Stimulated activated CD4-positive, alpha-beta T cell treated with anti-CD3 and anti-CD28 coated beads, TNF-alpha, amount 100 ng/mL, for 24 hours (primary cell): ENCODE results near the gene PIWIL1.

Source experiments
- DNase-seq, 3 experiments: peaks; one replicate each; pipeline ENCODE4 v3.0.0-alpha.2; 2020; ENCODE audit warnings: low read depth in 3 of 3

Gene PIWIL1

GRCh38 chr12:130336723-130337487 is 782 bp upstream of the PIWIL1 start:
- DNase-seq = no peak

GRCh38 chr12:130338794-130339601 is 1.3 kb downstream of the PIWIL1 start:
- no peak for DNase-seq

GRCh38 chr12:130339951-130340350 is 2.3 kb downstream of the PIWIL1 start:
- DNase-seq = no peak

- no peak for DNase-seq
These were observed 4.8 kb downstream of the PIWIL1 start for GRCh38 chr12:130342442-130342841.

- no peak for DNase-seq
These were observed 5.2 kb downstream of the PIWIL1 start for GRCh38 chr12:130342842-130343241.

- no peak for DNase-seq
These were observed 6.8 kb downstream of the PIWIL1 start for GRCh38 chr12:130344529-130344928.

GRCh38 chr12:130345292-130345691 is 7.6 kb downstream of the PIWIL1 start:
- DNase-seq = no peak

- no peak for DNase-seq
These were observed 9.9 kb downstream of the PIWIL1 start for GRCh38 chr12:130347588-130347987.

- no peak for DNase-seq
These were observed 13.0 kb downstream of the PIWIL1 start for GRCh38 chr12:130350715-130351114.

GRCh38 chr12:130351326-130351725 is 13.6 kb downstream of the PIWIL1 start:
- DNase-seq = no peak

- DNase-seq = no peak
These were observed 15.4 kb downstream of the PIWIL1 start for GRCh38 chr12:130353081-130353480.

GRCh38 chr12:130354407-130354806 is 16.7 kb downstream of the PIWIL1 start:
- DNase-seq = no peak

GRCh38 chr12:130356222-130356621 is 18.5 kb downstream of the PIWIL1 start:
- DNase-seq = no peak

GRCh38 chr12:130357241-130357640 is 19.6 kb downstream of the PIWIL1 start:
- no peak for DNase-seq

- no peak for DNase-seq
These were observed 20.1 kb downstream of the PIWIL1 start for GRCh38 chr12:130357729-130358330.

- DNase-seq = no peak
These were observed 24.4 kb downstream of the PIWIL1 start for GRCh38 chr12:130362060-130362459.

- no peak for DNase-seq
These were observed 26.9 kb downstream of the PIWIL1 start for GRCh38 chr12:130364578-130364977.

GRCh38 chr12:130366159-130366558 is 28.5 kb downstream of the PIWIL1 start:
- no peak for DNase-seq

- no peak for DNase-seq
These were observed 29.3 kb downstream of the PIWIL1 start for GRCh38 chr12:130367003-130367402.

- no peak for DNase-seq
These were observed 29.8 kb downstream of the PIWIL1 start for GRCh38 chr12:130367523-130367922.

- DNase-seq = no peak
These were observed 32.1 kb downstream of the PIWIL1 start for GRCh38 chr12:130369816-130370215.

- no peak for DNase-seq
These were observed 33.6 kb downstream of the PIWIL1 start for GRCh38 chr12:130371296-130371695.

- no peak for DNase-seq
These were observed 35.2 kb downstream of the PIWIL1 start for GRCh38 chr12:130372936-130373335.
